NCI-H2107 (cell line): ENCODE data around the gene ACACB.

ENCODE experiments used
- DNase-seq: peaks from one replicate; lab custom pipeline; 2025; lab: John Stamatoyannopoulos, UW

ACACB gene

DNA sequence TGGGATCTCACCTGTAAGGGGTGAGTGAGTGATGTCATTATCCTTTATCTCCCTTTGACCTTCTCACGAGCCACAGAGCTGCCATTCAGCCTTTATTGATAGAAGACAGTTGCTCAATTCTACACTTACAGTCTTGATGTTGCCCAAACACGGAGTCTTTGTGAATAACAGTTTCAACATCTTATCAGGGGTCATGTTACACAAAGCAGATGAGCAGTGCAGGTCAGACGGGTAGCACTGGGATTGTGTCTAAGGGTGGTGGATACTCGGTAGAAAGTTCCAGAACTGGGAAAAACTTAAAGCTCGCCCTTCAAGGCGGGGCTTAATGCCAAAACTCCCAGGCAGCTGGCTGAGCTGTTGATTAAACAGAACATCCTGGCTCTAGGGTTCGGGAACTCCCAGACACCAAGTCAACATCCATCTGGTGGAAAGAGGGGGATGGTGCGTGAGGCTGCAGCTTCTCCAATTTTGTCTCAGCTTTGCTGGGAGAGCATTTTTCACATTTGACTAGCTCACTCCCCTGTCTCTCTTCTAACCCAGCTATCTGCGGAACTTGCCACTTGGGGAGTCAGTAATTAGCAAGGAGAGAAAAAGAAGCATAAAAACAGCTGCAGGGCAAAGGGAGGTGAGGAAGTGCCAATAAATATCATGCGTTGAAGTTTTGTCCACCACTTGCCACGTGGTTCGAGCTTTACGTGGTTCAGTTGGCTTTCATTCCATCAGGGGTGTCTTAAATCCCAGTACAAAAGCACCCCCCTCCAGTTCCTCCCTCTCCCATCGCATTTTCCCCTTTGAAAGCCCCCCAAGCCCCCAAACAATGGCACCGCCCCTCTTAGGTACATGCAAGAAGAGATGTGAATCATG is 161.7 kb downstream of the ACACB start:
- no peak for DNase-seq

GRCh38 chr12:109278912-109279311 is 162.5 kb downstream of the ACACB start:
- DNase-seq: no peak

DNA sequence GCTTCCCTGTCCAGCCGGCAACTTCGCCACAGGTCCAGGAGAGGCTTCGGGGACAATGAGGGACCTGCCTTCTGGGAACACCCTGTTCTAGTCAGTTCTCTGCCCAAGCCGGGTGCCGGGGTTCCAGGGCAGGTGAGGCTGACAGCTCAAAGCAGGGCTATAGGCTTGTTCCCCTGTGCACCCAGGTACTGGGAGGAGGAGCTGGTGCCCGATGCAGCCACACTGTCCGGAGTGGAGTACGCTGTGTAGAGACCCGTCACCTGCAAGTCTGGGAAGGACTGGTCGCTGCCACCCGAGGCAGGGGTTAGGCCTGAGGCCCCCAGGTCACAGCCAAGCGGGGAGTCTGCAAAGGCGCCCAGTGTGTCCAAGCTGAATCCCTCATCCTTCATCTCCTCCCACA is 163.1 kb downstream of the ACACB start:
- DNase-seq: no peak

- no peak for DNase-seq
Observed at GRCh38 chr12:109281452-109281851, 165.1 kb downstream of the ACACB start.

DNA sequence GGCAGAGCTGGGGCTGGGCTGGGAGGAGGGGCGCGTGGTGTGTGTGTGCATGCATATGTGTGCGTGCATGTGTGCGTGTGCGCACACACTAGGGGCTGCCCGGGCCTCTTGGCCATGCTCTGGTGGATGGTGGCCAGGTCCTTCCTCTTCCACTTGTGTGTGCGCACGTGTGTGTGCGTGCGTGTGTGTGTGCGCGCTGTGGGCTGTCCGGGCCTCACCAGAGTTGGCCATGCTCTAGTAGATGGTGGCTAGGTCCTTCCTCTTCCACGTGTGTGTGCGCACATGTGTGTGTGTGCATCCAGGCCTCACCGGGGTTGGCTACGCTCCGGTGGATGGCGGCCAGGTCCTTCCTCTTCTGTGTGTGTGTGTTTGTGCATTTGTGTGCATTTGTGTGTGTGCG is 168.0 kb downstream of the ACACB start:
- no peak for DNase-seq

- no peak for DNase-seq
Observed at GRCh38 chr12:109286252-109286651, 169.9 kb downstream of the ACACB start.

DNA sequence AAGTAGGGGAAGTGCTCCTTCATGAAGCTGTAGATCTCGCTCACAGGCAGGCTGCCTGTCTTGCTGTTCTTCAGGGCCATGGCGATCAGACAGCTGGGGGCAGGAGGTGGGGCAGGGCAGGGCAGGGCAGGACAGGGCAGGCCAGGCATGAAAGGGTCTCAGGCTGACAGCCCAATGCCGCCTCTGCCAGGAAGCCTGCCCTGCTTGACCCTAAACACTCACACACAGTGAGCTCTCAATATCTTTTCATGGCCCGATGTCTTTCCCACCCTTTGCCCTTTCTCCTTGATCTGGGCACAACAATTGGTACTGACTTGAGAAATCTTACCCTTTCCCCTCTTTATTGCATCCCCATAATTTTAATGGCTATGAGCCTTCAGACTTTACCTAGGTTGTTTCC is 170.3 kb downstream of the ACACB start:
- no peak for DNase-seq

DNA sequence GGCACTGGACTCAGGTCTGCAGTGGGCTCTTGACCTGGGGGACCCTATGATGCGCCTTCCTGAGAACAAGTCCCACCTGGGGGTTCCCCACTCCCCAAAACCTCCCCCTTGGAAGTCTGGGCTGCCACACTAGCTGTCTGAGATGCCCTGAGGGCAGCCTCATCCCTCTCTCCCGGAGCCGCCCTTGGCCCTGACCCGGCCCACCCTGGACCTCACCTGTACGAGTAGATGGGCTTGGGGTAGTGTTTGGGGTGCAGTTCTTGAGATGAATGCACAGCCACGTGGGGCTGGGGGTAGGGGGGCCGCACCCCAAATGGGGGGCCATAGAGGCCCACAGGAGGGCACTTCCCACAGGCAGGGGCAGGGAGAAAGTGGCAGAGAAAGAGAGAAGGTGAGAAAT is 170.8 kb downstream of the ACACB start:
- no peak for DNase-seq

- no peak for DNase-seq
Observed at GRCh38 chr12:109287811-109288469, 171.6 kb downstream of the ACACB start.

DNA sequence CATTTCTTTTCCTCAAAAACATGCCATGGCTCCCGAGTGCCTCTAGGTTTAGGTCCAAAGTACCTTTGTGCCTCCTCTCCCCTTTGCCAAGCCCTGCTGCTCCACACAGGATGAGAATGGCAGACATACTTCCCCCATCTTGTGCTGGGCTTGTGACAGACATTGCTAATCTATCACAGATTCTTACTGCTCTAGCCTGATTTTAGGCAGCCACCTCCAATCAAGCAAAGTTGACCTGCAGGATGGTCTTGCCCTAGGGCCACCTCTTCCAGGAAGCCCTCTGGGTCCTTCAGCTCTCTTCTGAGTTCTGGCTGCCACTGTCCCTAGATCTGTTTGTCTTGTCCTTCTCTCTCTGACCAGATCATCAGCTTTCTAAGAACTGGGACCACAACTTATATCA is 172.2 kb downstream of the ACACB start:
- no peak for DNase-seq

- no peak for DNase-seq
Observed at GRCh38 chr12:109289004-109289403, 172.6 kb downstream of the ACACB start.

DNA sequence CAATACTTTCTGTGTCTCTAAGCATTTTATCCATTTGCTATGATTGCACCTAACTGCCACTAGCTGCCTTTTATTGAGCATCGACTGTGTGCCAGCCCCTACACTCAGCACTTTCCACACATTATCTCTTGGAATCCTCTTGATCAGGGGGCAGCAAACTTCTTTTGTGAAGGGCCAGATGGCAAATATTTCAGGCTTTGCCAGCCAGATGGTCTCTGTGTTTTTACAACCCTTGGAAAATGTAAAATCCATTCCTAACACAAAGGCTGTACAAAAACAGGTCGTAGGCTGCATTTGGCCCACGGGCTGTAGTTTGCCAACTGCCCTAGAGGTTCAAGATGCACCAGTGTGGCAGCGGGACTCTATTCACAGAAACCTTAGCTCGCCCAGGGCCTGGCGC is 173.2 kb downstream of the ACACB start:
- no peak for DNase-seq

- DNase-seq: no peak
Observed at GRCh38 chr12:109290061-109290460, 173.7 kb downstream of the ACACB start.

- no peak for DNase-seq
Observed at GRCh38 chr12:109291117-109291516, 174.7 kb downstream of the ACACB start.

DNA sequence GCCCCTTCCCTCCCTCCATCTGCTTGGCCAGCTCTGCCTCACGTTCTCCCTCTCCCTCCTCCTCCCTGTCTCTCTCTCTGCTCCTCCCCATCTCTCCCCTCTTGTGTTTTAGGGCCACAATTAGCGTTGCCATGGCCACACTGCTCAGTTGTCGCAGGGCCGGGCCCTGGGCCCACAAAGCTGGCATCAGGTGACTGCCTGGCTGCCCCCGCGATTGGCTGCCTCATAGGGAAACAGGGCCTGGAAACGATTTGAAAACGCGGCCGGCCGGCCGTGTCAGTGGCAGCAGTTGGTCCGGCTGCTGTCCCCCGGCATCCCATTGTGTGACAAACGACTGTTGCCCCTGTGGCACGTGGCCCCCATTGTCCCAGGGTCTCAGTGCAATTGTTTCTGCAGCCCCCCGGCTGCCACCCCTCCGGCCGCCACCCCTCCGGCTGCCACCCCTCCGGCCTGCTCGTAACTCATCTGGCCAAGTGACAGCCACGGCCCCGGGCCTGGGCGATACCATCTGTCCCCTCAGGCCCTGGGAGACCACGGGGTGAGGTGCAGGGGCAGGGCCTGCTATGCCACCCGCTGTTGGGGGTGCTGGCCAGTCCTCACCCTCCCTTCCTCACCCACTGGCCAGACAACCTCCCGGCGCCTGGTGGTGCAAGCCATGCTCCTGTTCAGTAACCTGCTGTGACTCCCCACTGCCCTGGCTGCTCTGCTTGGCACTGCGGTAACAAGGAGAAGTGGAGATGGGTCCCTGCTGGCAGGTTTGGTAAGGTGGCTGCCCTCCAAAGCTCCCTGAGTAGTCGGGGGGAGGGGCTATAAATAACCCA is 175.3 kb downstream of the ACACB start:
- DNase-seq: peak; percentile 96

- no peak for DNase-seq
Observed at GRCh38 chr12:109292342-109292711, 175.9 kb downstream of the ACACB start.

DNA sequence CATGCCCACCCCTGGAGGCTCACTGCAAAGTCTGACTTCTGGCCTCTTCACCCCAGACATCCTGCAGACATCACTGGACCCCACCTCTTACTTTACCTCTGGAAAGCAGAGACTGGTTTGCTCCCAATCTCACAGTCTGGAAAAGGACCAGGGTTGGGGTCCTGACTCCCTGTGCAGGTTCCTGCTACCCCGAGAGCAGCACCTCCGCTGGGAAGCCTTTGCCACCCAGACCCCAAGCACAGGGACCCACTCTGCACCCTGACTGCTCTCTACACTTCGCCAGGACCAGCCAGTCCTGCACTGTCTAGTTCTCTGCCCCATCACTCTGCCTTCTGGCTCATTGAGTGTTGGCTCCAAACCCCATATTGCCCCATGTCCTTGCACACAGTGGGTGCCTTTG is 176.7 kb downstream of the ACACB start:
- no peak for DNase-seq

DNA sequence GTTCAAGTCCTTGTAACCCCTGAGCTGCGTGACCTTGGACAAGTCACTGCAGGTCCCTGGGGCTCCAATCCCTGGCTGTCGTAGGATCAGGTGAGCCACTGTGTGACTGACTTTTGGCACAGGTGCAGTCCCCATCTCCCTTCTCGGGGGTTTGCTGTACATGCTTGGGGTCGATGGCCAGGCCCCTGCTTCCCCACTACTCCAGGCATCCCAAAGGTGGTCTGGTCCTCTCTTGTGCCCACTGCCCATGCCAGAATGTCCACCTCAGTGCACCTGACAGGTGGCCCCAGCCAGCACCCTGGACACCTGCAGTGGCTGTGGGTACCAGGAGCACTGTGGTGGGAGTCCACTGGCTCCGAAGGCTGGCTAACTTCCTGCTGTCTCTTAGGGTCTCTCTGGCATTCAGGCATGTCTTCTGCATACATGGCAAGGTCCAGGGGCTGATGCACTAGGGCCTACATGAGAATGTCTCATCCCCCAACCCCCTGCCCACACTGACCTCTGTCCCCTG is 178.0 kb downstream of the ACACB start:
- no peak for DNase-seq

GRCh38 chr12:109295764-109296425 is 179.5 kb downstream of the ACACB start:
- no peak for DNase-seq

GRCh38 chr12:109296431-109296830 is 180.0 kb downstream of the ACACB start:
- no peak for DNase-seq

- no peak for DNase-seq
Observed at GRCh38 chr12:109299849-109300248, 183.5 kb downstream of the ACACB start.

- no peak for DNase-seq
Observed at GRCh38 chr12:109301643-109302168, 185.3 kb downstream of the ACACB start.
